Osteocyte (in vitro differentiated cells): ENCODE measurements around the gene FSTL4. TPM values are rescaled to one million over a fixed set of nuclear protein-coding genes. Genes with fewer than 3 reads are reported as not detected.

Experiments used
- DNase-seq: peaks from one replicate; pipeline ENCODE4 v3.0.0; 2021; ENCODE audit warnings: mixed read lengths; ENCODE audit not compliant: unreplicated experiment; ENCODE audit errors: extremely low spot score
- H3K27ac Mint-ChIP-seq: one replicate; pipeline ENCODE4 v1.8.0; 2021; ENCODE audit warnings: mild to moderate bottlenecking, mixed read lengths; ENCODE audit not compliant: unreplicated experiment
- H3K27me3 Mint-ChIP-seq: one replicate; pipeline ENCODE4 v1.8.0; 2021; ENCODE audit warnings: mixed read lengths; ENCODE audit not compliant: unreplicated experiment
- H3K36me3 Mint-ChIP-seq: one replicate; pipeline ENCODE4 v1.8.0; 2021; ENCODE audit warnings: mixed read lengths; ENCODE audit not compliant: unreplicated experiment
- H3K4me1 Mint-ChIP-seq: one replicate; pipeline ENCODE4 v1.8.0; 2021; ENCODE audit warnings: mixed read lengths; ENCODE audit not compliant: unreplicated experiment
- H3K4me3 Mint-ChIP-seq: one replicate; pipeline ENCODE4 v1.8.0; 2021; ENCODE audit warnings: mild to moderate bottlenecking, moderate library complexity, mixed read lengths; ENCODE audit not compliant: unreplicated experiment
- H3K9me3 Mint-ChIP-seq: one replicate; pipeline ENCODE4 v1.8.0; 2021; ENCODE audit warnings: mixed read lengths; ENCODE audit not compliant: unreplicated experiment
- total RNA-seq: library from RNA; stranded (reverse); gene quantifications from 2 replicates; pipeline ENCODE4 v1.2.1, GENCODE V29; 2021
- TF ChIP-seq, protein P1 (sequence below): fragments of 200-600 bp; sonication (generic); IDR thresholded peaks from 2 replicates; pipeline ENCODE4 v1.5.0; 2021; ENCODE audit warnings: antibody characterized with exemption, mild to moderate bottlenecking, moderate library complexity

Gene FSTL4
- total RNA-seq, 1 donor from 2014 or later: not detected

DNA sequence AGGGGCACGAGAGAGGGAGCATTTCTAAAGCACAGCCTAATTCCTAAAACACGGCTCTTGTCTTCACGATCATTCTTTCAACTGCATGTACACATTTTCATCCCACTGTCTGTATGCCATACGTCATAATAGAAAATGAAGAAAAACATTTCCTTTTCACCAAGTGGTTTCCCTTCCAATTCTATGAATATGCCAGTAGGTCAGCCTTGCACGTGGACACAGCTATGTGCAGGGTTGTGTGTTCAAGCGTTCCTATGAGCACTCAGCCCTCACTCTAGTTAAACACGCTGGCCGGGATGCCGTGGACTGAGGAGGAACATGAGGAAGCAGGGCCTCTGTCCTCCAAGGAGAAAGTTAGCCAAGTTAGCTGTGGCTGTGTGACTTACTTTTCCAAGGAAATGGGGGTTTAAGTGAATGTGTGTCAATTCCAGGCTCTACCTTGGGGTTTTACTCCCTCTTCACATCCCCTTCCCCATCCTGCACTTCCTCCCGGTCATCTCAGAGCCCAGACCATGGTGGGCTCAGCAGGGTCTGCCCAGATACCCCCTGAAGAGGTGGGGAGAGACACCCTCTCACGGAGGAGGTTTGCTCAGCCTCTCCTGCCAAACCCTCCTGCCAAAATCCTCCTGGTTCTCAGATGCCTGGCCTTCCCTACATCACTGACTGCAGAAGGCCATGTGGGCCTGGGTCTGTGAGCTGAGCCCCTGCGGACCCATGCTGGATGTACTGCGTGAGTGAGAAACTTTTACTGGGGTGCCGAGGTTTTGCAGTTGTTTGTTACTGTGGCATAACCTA, 230.6 kb downstream of the FSTL4 start:
- Mint-ChIP-seq H3K27ac (no peak overlapping the region), H3K36me3 (no peaks in the 10 kb centered on the region), H3K9me3 (peaks cover 13% of the 10 kb centered on the region), H3K4me3 (no peak overlapping the region), H3K4me1 (no peaks in the 10 kb centered on the region), H3K27me3 (peaks cover 28% of the 10 kb centered on the region)
- DNase-seq: peak; percentile 73
- TF ChIP-seq, protein P1, sequence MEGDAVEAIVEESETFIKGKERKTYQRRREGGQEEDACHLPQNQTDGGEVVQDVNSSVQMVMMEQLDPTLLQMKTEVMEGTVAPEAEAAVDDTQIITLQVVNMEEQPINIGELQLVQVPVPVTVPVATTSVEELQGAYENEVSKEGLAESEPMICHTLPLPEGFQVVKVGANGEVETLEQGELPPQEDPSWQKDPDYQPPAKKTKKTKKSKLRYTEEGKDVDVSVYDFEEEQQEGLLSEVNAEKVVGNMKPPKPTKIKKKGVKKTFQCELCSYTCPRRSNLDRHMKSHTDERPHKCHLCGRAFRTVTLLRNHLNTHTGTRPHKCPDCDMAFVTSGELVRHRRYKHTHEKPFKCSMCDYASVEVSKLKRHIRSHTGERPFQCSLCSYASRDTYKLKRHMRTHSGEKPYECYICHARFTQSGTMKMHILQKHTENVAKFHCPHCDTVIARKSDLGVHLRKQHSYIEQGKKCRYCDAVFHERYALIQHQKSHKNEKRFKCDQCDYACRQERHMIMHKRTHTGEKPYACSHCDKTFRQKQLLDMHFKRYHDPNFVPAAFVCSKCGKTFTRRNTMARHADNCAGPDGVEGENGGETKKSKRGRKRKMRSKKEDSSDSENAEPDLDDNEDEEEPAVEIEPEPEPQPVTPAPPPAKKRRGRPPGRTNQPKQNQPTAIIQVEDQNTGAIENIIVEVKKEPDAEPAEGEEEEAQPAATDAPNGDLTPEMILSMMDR: no peak

DNA sequence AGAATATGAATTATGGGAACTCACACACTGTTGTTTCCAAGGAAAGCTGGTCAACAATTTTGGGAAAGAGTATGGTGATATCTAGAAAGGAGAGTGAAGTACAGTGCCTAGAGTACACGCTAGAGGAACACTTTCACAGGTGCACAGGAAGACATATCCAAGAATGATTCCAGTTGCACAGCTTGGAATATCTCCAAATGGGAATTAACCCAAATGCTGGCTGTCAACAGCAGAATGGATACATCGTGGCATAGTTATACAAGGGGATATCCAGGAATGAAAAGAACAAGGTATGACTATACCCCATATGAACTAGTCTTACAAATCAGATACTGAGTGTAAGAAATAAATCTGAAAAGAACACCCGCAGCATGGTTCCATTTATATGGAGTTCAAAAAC, 231.3 kb downstream of the FSTL4 start:
- DNase-seq: peak; percentile 19
- peaks cover 21% of the 10 kb centered on the region for H3K27me3 Mint-ChIP-seq
- no peak overlapping the region for H3K27ac Mint-ChIP-seq
- no peaks in the 10 kb centered on the region for H3K36me3 Mint-ChIP-seq
- no peak overlapping the region for H3K4me3 Mint-ChIP-seq
- H3K9me3 Mint-ChIP-seq: peaks cover 18% of the 10 kb centered on the region
- TF ChIP-seq, protein P1: no peak
- no peaks in the 10 kb centered on the region for H3K4me1 Mint-ChIP-seq

DNA sequence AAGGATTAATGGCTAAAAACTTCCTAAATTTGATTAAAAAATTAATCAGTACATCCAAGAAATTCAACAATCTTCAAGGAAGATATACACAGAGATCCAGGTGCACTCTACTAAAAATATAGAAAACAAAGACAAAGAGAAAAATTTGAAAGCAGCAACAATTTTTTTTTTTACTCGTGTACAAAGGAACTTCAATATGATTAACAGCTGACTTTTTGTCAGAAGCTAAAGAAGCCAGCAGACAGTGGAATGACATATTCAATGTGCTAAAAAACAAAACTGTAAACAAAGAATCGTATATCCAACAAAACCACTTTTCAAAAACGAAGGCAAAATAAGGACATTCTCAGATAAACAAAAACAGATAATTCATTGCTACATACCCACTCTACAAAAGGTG, 234.6 kb downstream of the FSTL4 start:
- Mint-ChIP-seq H3K36me3 (no peaks in the 10 kb centered on the region), H3K4me1 (no peaks in the 10 kb centered on the region), H3K27me3 (peaks cover 16% of the 10 kb centered on the region), H3K4me3 (no peak overlapping the region), H3K9me3 (peaks cover 24% of the 10 kb centered on the region), H3K27ac (no peak overlapping the region)
- no peak for DNase-seq
- TF ChIP-seq, protein P1: no peak

DNA sequence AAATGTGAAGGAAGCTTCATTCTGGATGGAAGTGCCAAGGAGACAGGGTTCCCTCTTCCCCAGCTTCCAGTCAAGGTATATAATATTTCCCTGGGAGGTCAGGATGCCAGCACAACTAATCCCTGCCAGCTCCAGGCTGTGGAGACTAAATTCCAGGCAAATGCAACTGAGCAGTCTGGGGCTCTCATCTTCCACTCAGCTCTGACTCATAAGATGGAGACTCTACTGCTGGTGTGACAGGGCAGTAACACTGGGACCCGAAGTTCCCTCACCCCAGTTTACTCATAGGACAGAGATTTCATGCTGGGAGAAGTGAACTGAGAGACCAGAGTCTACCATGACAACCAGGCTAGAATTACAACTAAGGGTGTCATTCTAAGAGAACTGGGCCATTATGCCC, 235.4 kb downstream of the FSTL4 start:
- H3K27me3 Mint-ChIP-seq: peaks cover 13% of the 10 kb centered on the region
- no peak overlapping the region for H3K4me3 Mint-ChIP-seq
- peaks cover 24% of the 10 kb centered on the region for H3K9me3 Mint-ChIP-seq
- H3K27ac Mint-ChIP-seq: no peak overlapping the region
- H3K36me3 Mint-ChIP-seq: no peaks in the 10 kb centered on the region
- H3K4me1 Mint-ChIP-seq: no peaks in the 10 kb centered on the region
- peak; percentile 40 for DNase-seq
- TF ChIP-seq, protein P1: no peak

DNA sequence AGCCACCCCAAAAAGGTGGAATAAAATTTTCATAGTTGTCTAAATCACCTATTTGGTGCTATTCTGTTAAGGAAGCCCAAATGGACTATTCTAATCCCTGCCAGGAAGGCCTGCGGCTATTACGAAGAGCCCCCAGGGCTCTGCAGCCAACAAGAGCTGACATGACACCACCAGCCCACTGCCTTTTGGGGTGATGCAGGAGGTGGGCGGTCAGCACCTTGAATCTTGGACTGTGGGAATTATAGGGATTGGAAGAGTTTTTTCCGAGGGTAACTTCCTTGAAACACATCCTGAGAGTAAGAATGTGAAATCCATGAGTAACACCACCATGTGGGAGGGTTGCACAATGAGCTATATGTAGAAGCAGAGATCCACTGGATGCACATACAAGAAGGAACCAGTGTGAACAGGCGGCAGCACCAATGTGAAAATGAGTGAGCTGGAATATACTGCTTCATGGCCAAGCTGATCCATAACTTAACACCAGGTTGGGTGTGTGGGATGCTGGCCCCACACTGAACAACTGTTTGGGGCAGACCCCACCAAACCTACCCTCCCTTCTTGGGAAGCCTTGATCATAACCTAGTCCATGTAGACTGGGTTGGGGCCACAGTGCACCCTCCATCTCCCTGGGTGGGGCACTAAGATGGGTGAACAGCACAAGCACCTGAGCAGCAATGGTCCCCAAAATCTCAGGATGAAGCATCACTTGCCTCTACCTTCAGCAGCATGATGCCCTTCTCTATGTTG, 239.0 kb downstream of the FSTL4 start:
- TF ChIP-seq, protein P1: no peak
- DNase-seq: peak; percentile 53
- peaks cover 24% of the 10 kb centered on the region for H3K9me3 Mint-ChIP-seq
- H3K27ac Mint-ChIP-seq: no peak overlapping the region
- H3K4me1 Mint-ChIP-seq: no peaks in the 10 kb centered on the region
- no peaks in the 10 kb centered on the region for H3K36me3 Mint-ChIP-seq
- no peak overlapping the region for H3K4me3 Mint-ChIP-seq
- peaks cover 9% of the 10 kb centered on the region for H3K27me3 Mint-ChIP-seq
